HG02885 (cell line): Measurements from ENCODE around the gene LGALS9B.
"Not testable (repeated sequence)": the region's sequence is repeated elsewhere in the genome, so short reads cannot be mapped to it uniquely, and the experiment has no call there.

Experiments used
- ATAC-seq: cut with Tn5 transposase; IDR thresholded peaks from one replicate; pipeline ENCODE4 v1.9.1; 2021; ENCODE audit warnings: mild to moderate bottlenecking; ENCODE audit not compliant: unreplicated experiment, poor library complexity

Gene LGALS9B

GRCh38 chr17:20422826-20423225 is 44.5 kb downstream of the LGALS9B start:
- ATAC-seq, result not testable (repeated sequence)

GRCh38 chr17:20418838-20419237 is 48.5 kb downstream of the LGALS9B start:
- ATAC-seq, result not testable (repeated sequence)

- ATAC-seq, result not testable (repeated sequence)
These were observed 49.8 kb downstream of the LGALS9B start for GRCh38 chr17:20417492-20418080.

GRCh38 chr17:20416381-20416911 is 50.9 kb downstream of the LGALS9B start:
- ATAC-seq, result not testable (repeated sequence)

- ATAC-seq, result not testable (repeated sequence)
These were observed 51.9 kb downstream of the LGALS9B start for GRCh38 chr17:20415479-20415878.

GRCh38 chr17:20401306-20402022 is 65.9 kb downstream of the LGALS9B start:
- ATAC-seq, result not testable (repeated sequence)

- not testable (repeated sequence) for ATAC-seq
These were observed 66.6 kb downstream of the LGALS9B start for GRCh38 chr17:20400559-20401305.
